Panc1 (cell line): ENCODE results near the gene PRR5L. TPM values are rescaled to one million over a fixed set of nuclear protein-coding genes. Genes with fewer than 3 reads are reported as not detected.

Experiments
- ATAC-seq: fragments of 200-7000 bp; cut with Tn5 transposase; 2 replicates; pipeline ENCODE4 v1.9.1; 2020; ENCODE audit warnings: mild to moderate bottlenecking, moderate library complexity
- BruUV-seq: library from RNA; stranded (reverse); fragments of 400-500 nt; replicated peaks from 2 replicates; lab custom pipeline; 2021; lab: Mats Ljungman, UMichigan
- CTCF ChIA-PET: fragments of 300-600 bp; sonication (Branson Sonifier 250); formaldehyde crosslinking; loops from one replicate; lab custom pipeline; 2022; ENCODE audit warnings: antibody characterized with exemption; lab: Charles Lee
- POLR2A ChIA-PET: fragments of 300-600 bp; sonication (Branson Sonifier 250); formaldehyde crosslinking; loops from one replicate; lab custom pipeline; 2022; ENCODE audit warnings: antibody characterized with exemption; lab: Charles Lee
- DNase-seq: peaks from one replicate; pipeline ENCODE4 v3.0.0-alpha.2; 2010; ENCODE audit warnings: low read depth, low spot score
- H3K27ac ChIP-seq: 2 replicates; pipeline ENCODE4 v1.5.1; 2011; ENCODE audit warnings: mild to moderate bottlenecking, low read length, inconsistent platforms
- H3K27me3 ChIP-seq: fragments of 200-500 bp; sonication (Bioruptor generic); 2 replicates; pipeline ENCODE4 v1.6.0; 2014; ENCODE audit warnings: low read length, inconsistent platforms; ENCODE audit not compliant: control insufficient read depth, insufficient read depth
- H3K36me3 ChIP-seq: fragments of 200-500 bp; sonication (Bioruptor generic); 2 replicates; pipeline ENCODE4 v1.5.1; 2014; ENCODE audit warnings: inconsistent platforms, mild to moderate bottlenecking, low read length, moderate library complexity; ENCODE audit not compliant: control insufficient read depth, insufficient read depth
- H3K4me1 ChIP-seq: 2 replicates; pipeline ENCODE4 v1.5.1; 2011; ENCODE audit warnings: inconsistent platforms, mild to moderate bottlenecking, low read length, moderate library complexity; ENCODE audit not compliant: control insufficient read depth, insufficient read depth
- H3K4me3 ChIP-seq, 2 experiments: 2 replicates each; pipeline ENCODE4 v1.5.1; 2011 to 2012; ENCODE audit warnings: low read depth in 2 of 2, low read length in 2 of 2, mild to moderate bottlenecking in 2 of 2, inconsistent platforms in 1 of 2, moderate library complexity in 1 of 2
- H3K9me3 ChIP-seq: fragments of 200-500 bp; sonication (Bioruptor generic); 2 replicates; pipeline ENCODE4 v1.5.1; 2014; ENCODE audit warnings: low read depth, mild to moderate bottlenecking, inconsistent platforms, low read length, moderate library complexity; ENCODE audit not compliant: control insufficient read depth, insufficient read depth
- CTCF ChIP-seq: fragments of 450-650 bp; IDR thresholded peaks from 2 replicates; pipeline ENCODE4 v1.5.1; 2017; ENCODE audit warnings: mild to moderate bottlenecking
- POLR2AphosphoS5 ChIP-seq: IDR thresholded peaks from 2 replicates; pipeline ENCODE4 v1.6.1; 2012; ENCODE audit warnings: mild to moderate bottlenecking, low read depth, low read length, moderate library complexity
- SIN3A ChIP-seq: IDR thresholded peaks from 2 replicates; pipeline ENCODE4 v1.6.1; 2012; ENCODE audit warnings: low read depth, mild to moderate bottlenecking, low read length, moderate library complexity, borderline replicate concordance; ENCODE audit not compliant: insufficient read depth
- TCF7L2 ChIP-seq: IDR thresholded peaks from 2 replicates; pipeline ENCODE4 v1.6.1; 2011; ENCODE audit warnings: mild to moderate bottlenecking, low read depth, low read length, inconsistent platforms
- in situ Hi-C: cut with HindIII; loops from 2 replicates; pipeline ENCODE4 v1.10.0; 2016; ENCODE audit warnings: low sequenced_read_pairs, low pct_unique_long_range_greater_than_20kb
- intact Hi-C: fragments of 100-400 bp; cut with micrococcal nuclease; formaldehyde crosslinking; loops from one replicate; pipeline ENCODE4 v1.10.0; 2022; ENCODE audit not compliant: unreplicated experiment
- total RNA-seq: library from RNA; stranded (reverse); gene quantifications from one replicate; pipeline ENCODE4 v1.2.1, GENCODE V29; 2021; ENCODE audit not compliant: unreplicated experiment
- TF ChIP-seq, protein P1 (sequence below), 2 experiments: IDR thresholded peaks; 2 replicates each; pipeline ENCODE4 v1.6.1; 2011 to 2012; ENCODE audit warnings: low read depth in 2 of 2, control low read depth in 1 of 2, low read length in 1 of 2, mild to moderate bottlenecking in 1 of 2, moderate library complexity in 1 of 2; ENCODE audit not compliant: insufficient read depth in 1 of 2

PRR5L gene
- total RNA-seq, 1 experiment from 2014 or later: 0.36 TPM

- TF ChIP-seq CTCF (no peak), SIN3A (no peak)
- in situ Hi-C loops (no loop called here), intact Hi-C loops (no loop called here)
- no peak overlapping the region for H3K27ac ChIP-seq
- no peak overlapping the region for H3K4me3 ChIP-seq
- DNase-seq: no peak
- no peaks in the 10 kb centered on the region for H3K36me3 ChIP-seq
- no peaks in the 10 kb centered on the region for H3K4me1 ChIP-seq
- ATAC-seq: no peak
- ChIA-PET POLR2A (no interaction called here), CTCF (interaction anchor here (1.9 kb wide), 1 partner anchor 442 kb away, joined by 4 read pairs; no protein-coding TSS in a partner anchor)
- no TSS peak for BruUV-seq
- H3K9me3 ChIP-seq: no peaks in the 10 kb centered on the region
- no peaks in the 10 kb centered on the region for H3K27me3 ChIP-seq
Observed at GRCh38 chr11:36264011-36264972, 31.8 kb upstream of the PRR5L start.

DNA sequence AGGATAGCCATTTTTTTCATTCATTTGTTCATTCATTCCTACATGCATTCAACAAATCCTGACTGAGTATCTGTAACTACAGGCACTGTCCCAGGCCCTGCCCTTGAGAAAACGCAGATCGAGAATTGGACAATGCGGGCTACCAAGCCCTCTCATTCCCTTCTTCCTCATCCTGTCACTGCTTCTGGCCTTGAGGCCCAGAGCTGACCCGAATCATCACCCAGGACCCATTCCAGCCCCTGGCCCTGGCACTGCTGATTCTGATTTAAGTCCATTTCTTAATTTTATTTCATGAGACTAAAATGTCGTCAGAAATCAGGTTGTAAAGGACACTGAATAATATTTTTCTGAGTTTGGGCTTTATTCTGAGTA lies 31.1 kb upstream of the PRR5L start:
- no peak for DNase-seq
- intact Hi-C loops: loop anchor here (5.0 kb wide), 1 partner anchor 778 kb away; no protein-coding TSS in a partner anchor
- Histone ChIP-seq H3K4me3 (no peak overlapping the region), H3K36me3 (no peaks in the 10 kb centered on the region), H3K9me3 (no peaks in the 10 kb centered on the region), H3K27me3 (no peaks in the 10 kb centered on the region), H3K4me1 (no peaks in the 10 kb centered on the region), H3K27ac (no peak overlapping the region)
- in situ Hi-C loops: no loop called here
- TF ChIP-seq CTCF (no peak), POLR2AphosphoS5 (no peak), SIN3A (no peak), TCF7L2 (no peak)
- TF ChIP-seq, protein P1, sequence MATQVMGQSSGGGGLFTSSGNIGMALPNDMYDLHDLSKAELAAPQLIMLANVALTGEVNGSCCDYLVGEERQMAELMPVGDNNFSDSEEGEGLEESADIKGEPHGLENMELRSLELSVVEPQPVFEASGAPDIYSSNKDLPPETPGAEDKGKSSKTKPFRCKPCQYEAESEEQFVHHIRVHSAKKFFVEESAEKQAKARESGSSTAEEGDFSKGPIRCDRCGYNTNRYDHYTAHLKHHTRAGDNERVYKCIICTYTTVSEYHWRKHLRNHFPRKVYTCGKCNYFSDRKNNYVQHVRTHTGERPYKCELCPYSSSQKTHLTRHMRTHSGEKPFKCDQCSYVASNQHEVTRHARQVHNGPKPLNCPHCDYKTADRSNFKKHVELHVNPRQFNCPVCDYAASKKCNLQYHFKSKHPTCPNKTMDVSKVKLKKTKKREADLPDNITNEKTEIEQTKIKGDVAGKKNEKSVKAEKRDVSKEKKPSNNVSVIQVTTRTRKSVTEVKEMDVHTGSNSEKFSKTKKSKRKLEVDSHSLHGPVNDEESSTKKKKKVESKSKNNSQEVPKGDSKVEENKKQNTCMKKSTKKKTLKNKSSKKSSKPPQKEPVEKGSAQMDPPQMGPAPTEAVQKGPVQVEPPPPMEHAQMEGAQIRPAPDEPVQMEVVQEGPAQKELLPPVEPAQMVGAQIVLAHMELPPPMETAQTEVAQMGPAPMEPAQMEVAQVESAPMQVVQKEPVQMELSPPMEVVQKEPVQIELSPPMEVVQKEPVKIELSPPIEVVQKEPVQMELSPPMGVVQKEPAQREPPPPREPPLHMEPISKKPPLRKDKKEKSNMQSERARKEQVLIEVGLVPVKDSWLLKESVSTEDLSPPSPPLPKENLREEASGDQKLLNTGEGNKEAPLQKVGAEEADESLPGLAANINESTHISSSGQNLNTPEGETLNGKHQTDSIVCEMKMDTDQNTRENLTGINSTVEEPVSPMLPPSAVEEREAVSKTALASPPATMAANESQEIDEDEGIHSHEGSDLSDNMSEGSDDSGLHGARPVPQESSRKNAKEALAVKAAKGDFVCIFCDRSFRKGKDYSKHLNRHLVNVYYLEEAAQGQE (IDR thresholded peaks at IDR 0.05; ENCODE audit: insufficient read depth in 1 of 2, low read depth in 2 of 2, low read length in 1 of 2): no peak
- ChIA-PET POLR2A (no interaction called here), CTCF (interaction anchor here (0.6 to 1.9 kb wide), 3 partner anchors 336 to 618 kb away, joined by 4 to 6 read pairs (median 6); no protein-coding TSS in a partner anchor)
- BruUV-seq: no TSS peak
- ATAC-seq: no peak
